PC-9 (cell line): ENCODE results near the gene CBX7. TPM values are rescaled to one million over a fixed set of nuclear protein-coding genes. Genes with fewer than 3 reads are reported as not detected.

Experiments used
- Bru-seq: library from RNA; stranded (reverse); fragments of 400-500 nt; gene quantifications from one replicate; lab custom pipeline; 2021; lab: Mats Ljungman, UMichigan
- BruChase-seq, 2 experiments: library from RNA; stranded (reverse); fragments of 400-500 nt; gene quantifications; one replicate each; lab custom pipeline; 2021; lab: Mats Ljungman, UMichigan
- BruUV-seq: library from RNA; stranded (reverse); fragments of 400-500 nt; replicated peaks from 2 replicates; lab custom pipeline; 2021; lab: Mats Ljungman, UMichigan
- CTCF ChIA-PET: fragments of 300-600 bp; sonication (Branson Sonifier 250); formaldehyde crosslinking; loops from one replicate; lab custom pipeline; 2022; ENCODE audit warnings: antibody characterized with exemption; lab: Charles Lee
- POLR2A ChIA-PET: fragments of 300-600 bp; sonication (Branson Sonifier 250); formaldehyde crosslinking; loops from one replicate; lab custom pipeline; 2022; ENCODE audit warnings: antibody characterized with exemption; ENCODE audit not compliant: unreplicated experiment; lab: Charles Lee
- DNase-seq, 2 experiments: peaks; one replicate each; pipeline versions ENCODE4 v3.0.0 to v3.0.0-alpha.2; 2015 to 2022; ENCODE audit warnings: mixed read lengths in 1 of 2
- H2AFZ ChIP-seq: fragments of 200-600 bp; sonication (generic); 2 replicates; pipeline ENCODE4 v1.8.1; 2017; ENCODE audit warnings: antibody characterized with exemption
- H3F3A ChIP-seq: fragments of 200-600 bp; sonication (generic); 2 replicates; pipeline ENCODE4 v1.8.1; 2017; ENCODE audit warnings: antibody characterized with exemption, mild to moderate bottlenecking, low read depth; ENCODE audit not compliant: insufficient read depth
- H3K27ac ChIP-seq: fragments of 200-600 bp; sonication (generic); 2 replicates; pipeline ENCODE4 v1.6.1; 2016; ENCODE audit warnings: mixed run types
- H3K27me3 ChIP-seq: fragments of 200-600 bp; sonication (generic); 2 replicates; pipeline ENCODE4 v1.6.1; 2016; ENCODE audit warnings: low read depth, mixed run types; ENCODE audit not compliant: insufficient read depth
- H3K36me3 ChIP-seq: fragments of 200-600 bp; sonication (generic); 2 replicates; pipeline ENCODE4 v1.6.1; 2016; ENCODE audit warnings: low read depth, mixed run types
- H3K4me1 ChIP-seq: fragments of 200-600 bp; sonication (generic); replicated peaks from 2 replicates; pipeline ENCODE4 v1.6.1; 2016; ENCODE audit warnings: mixed run types; ENCODE audit not compliant: insufficient read depth
- H3K4me2 ChIP-seq: fragments of 200-600 bp; sonication (generic); 2 replicates; pipeline ENCODE4 v1.6.1; 2017; ENCODE audit warnings: mixed run types
- H3K4me3 ChIP-seq: fragments of 200-600 bp; sonication (generic); 2 replicates; pipeline ENCODE4 v1.6.1; 2016; ENCODE audit warnings: mixed run types
- H3K79me2 ChIP-seq: fragments of 200-600 bp; sonication (generic); 2 replicates; pipeline ENCODE4 v1.6.1; 2017; ENCODE audit warnings: low read depth, mixed run types
- H3K9me2 ChIP-seq: fragments of 200-600 bp; sonication (generic); 2 replicates; pipeline ENCODE4 v1.8.1; 2017; ENCODE audit warnings: mild to moderate bottlenecking; ENCODE audit not compliant: insufficient read depth
- H3K9me3 ChIP-seq: fragments of 200-600 bp; sonication (generic); 2 replicates; pipeline ENCODE4 v1.8.1; 2016; ENCODE audit warnings: low read depth; ENCODE audit not compliant: insufficient read depth
- H4K20me1 ChIP-seq: fragments of 200-600 bp; sonication (generic); 2 replicates; pipeline ENCODE4 v1.8.1; 2017; ENCODE audit not compliant: insufficient read depth
- EZH2 ChIP-seq: fragments of 200-600 bp; sonication (generic); IDR thresholded peaks from 2 replicates; pipeline ENCODE4 v1.8.0; 2017; ENCODE audit warnings: antibody characterized with exemption, low read depth
- intact Hi-C: fragments of 100-400 bp; cut with micrococcal nuclease; formaldehyde crosslinking; loops from one replicate; pipeline ENCODE4 v1.10.0; 2022; ENCODE audit not compliant: unreplicated experiment
- long read RNA-seq: library from polyadenylated mRNA; stranded (forward); transcript quantifications from one replicate; pipeline ENCODE4 v2.0.0, GENCODE V29; 2022
- total RNA-seq: library from RNA; stranded (reverse); gene quantifications from 2 replicates; pipeline ENCODE4 v1.2.3, GENCODE V29; 2021
- TF ChIP-seq, protein P1 (sequence below): fragments of 200-600 bp; sonication (generic); conservative IDR thresholded peaks from 2 replicates; pipeline ENCODE4 v1.6.1; 2017; ENCODE audit warnings: mixed run types, antibody characterized with exemption, mild to moderate bottlenecking, moderate library complexity

Gene CBX7
- total RNA-seq = 28.2 and 29.1 TPM in 2 replicates
- percentile 54 among the genes with signal in this experiment for Bru-seq, nascent RNA
- BruChase-seq, experiment 1, labeled RNA remaining after a 2-hour chase = percentile 67 among the genes with signal in this experiment
- percentile 70 among the genes with signal in this experiment for BruChase-seq, experiment 2, labeled RNA remaining after a 6-hour chase
- long read RNA-seq, full-length matches to known transcripts = 4 of 21 reads
- long read RNA-seq, partial matches to known transcripts = 5 of 21 reads
- long read RNA-seq, other reads (novel, unspliced or antisense) = 12 of 21 reads

DNA sequence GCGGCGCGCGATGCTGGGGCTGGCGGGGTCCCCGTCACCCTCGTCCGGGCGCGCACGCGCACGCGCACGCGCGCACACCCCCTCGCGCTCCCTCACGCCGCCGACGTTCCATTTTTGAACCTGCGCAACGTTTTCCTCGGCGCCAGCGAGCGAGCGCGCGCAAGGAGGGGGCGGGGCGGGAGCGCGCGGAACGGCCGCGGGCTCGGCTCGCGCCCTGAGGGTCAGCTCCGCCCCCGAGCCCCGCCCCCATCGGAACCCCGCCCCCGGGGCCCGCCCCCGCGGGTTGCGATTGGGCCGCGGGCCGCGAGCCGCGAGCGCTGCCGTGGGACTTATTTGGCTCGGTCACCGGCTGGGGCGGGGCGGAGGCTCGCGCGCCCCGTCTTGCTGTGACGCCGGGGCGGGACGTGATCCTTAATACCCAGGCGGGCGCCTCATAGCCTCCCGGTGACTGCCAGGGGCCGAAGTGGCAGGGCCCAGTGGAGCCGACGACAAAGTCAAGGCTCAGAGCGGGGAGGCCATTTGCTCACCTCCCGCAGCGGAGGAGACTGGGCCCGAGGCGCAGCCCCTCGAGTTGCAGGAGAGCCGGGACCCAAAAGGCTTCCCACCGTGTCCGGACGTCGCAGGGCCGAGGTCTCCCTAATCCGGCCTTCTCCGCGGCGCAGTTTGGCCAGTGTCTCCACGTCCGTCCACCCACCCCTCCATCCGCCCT lies at the start of gene CBX7:
Gene CBX7, minus strand, starts transcription at position 170 of the 709 bp plus-strand sequence. CDS start 236 bp downstream, outside the sequence.
- Histone ChIP-seq H3K27me3 (no peaks in the 10 kb centered on the region), H3K9me2 (no peaks in the 10 kb centered on the region), H3K27ac (no peak within 1 kb of the TSS), H3K9me3 (no peaks in the 10 kb centered on the region), H4K20me1 (no peaks in the 10 kb centered on the region), H3K4me2 (peak within 1 kb of the TSS; percentile 97), H2AFZ (peak within 1 kb of the TSS; percentile 97), H3K4me3 (peak within 1 kb of the TSS; percentile 77), H3K79me2 (0 out of 2 replicates have a peak, but pooled peaks cover 3% of the 10 kb centered on the region), H3K36me3 (no peaks in the 10 kb centered on the region), H3K4me1 (peaks cover 16% of the 10 kb centered on the region), H3F3A (peaks cover 43% of the 10 kb centered on the region)
- peak; percentile 79 to 94 for DNase-seq
- intact Hi-C loops = loop anchor here (5.0 kb wide), 2 partner anchors 165 to 370 kb away; partner anchors contain the start of genes ATF4 and RPL3
- ChIA-PET POLR2A (interaction anchor here (0.5 to 1.0 kb wide), 6 partner anchors 89 to 1313 kb away, joined by 3 to 7 read pairs (median 4); no protein-coding TSS in a partner anchor), CTCF (no interaction called here)
- BruUV-seq = no TSS peak
- TF ChIP-seq EZH2 = no peak
- TF ChIP-seq, protein P1, sequence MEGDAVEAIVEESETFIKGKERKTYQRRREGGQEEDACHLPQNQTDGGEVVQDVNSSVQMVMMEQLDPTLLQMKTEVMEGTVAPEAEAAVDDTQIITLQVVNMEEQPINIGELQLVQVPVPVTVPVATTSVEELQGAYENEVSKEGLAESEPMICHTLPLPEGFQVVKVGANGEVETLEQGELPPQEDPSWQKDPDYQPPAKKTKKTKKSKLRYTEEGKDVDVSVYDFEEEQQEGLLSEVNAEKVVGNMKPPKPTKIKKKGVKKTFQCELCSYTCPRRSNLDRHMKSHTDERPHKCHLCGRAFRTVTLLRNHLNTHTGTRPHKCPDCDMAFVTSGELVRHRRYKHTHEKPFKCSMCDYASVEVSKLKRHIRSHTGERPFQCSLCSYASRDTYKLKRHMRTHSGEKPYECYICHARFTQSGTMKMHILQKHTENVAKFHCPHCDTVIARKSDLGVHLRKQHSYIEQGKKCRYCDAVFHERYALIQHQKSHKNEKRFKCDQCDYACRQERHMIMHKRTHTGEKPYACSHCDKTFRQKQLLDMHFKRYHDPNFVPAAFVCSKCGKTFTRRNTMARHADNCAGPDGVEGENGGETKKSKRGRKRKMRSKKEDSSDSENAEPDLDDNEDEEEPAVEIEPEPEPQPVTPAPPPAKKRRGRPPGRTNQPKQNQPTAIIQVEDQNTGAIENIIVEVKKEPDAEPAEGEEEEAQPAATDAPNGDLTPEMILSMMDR = no peak

DNA sequence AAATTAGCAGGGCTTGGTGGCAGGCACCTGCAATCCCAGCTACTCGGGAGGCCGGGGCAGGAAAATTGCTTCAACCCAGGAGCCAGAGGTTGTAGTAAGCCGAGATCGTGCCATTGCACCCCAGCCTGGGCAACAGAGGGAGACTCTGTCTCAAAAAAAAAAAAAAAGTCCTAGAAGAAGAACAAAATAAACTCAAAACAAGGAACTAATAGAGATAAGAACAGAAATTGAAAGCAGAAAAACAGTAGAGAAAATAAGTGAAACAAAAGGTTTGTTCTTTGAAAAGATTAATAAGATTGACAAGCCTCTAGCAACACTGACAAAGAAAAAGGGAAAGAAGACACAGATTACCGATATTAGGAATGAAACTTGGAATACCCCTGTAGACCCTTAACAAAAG lies 45.1 kb upstream of the CBX7 start:
- H3K4me3 ChIP-seq = no peak overlapping the region
- H2AFZ ChIP-seq = no peak overlapping the region
- no peak for DNase-seq
- no peaks in the 10 kb centered on the region for H3K36me3 ChIP-seq
- H3K9me2 ChIP-seq = no peaks in the 10 kb centered on the region
- no peaks in the 10 kb centered on the region for H4K20me1 ChIP-seq
- H3K27me3 ChIP-seq = no peaks in the 10 kb centered on the region
- H3K9me3 ChIP-seq = peaks cover 30% of the 10 kb centered on the region
- H3K4me1 ChIP-seq = no peaks in the 10 kb centered on the region
- no peak for TF ChIP-seq EZH2
- TF ChIP-seq, protein P1 = no peak
- no peaks in the 10 kb centered on the region for H3K79me2 ChIP-seq
- peaks cover 4% of the 10 kb centered on the region; the same call in 1 of the 2 replicates for H3F3A ChIP-seq
- no peak overlapping the region for H3K27ac ChIP-seq
- ChIA-PET CTCF (no interaction called here), POLR2A (no interaction called here)
- no peak overlapping the region for H3K4me2 ChIP-seq
- intact Hi-C loops = no loop called here
- no TSS peak for BruUV-seq

DNA sequence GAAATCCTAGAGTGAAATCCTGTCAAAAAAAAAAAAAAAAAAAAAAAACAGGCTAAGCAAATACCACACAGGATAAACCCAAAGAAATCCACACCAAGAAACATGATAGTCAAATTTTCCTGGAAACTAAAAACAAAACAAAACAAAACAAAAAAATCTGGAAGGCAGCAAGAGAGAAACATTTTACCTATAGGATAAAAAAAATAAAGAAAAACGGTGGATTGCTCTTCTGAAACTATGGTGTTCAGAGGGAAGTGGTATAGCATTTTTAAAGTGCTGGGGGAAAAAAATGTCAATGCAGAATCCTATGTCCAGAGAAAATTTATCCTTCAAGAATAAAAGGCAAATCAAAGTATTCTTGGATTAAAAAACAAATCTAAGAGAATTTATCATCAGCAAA lies 41.6 kb upstream of the CBX7 start:
- H3K9me3 ChIP-seq = peaks cover 29% of the 10 kb centered on the region
- POLR2A ChIA-PET = no interaction called here
- H3K4me2 ChIP-seq = no peak overlapping the region
- no TSS peak for BruUV-seq
- no peaks in the 10 kb centered on the region for H3K79me2 ChIP-seq
- TF ChIP-seq EZH2 = no peak
- TF ChIP-seq, protein P1 = no peak
- CTCF ChIA-PET = interaction anchor here (0.6 kb wide), 1 partner anchor 304 kb away, joined by 5 read pairs; no protein-coding TSS in a partner anchor
- H3K27me3 ChIP-seq = no peaks in the 10 kb centered on the region
- no peaks in the 10 kb centered on the region for H3K4me1 ChIP-seq
- no peaks in the 10 kb centered on the region; the same call in 1 of the 2 replicates for H3F3A ChIP-seq
- no peak for DNase-seq
- no peaks in the 10 kb centered on the region for H3K9me2 ChIP-seq
- H3K36me3 ChIP-seq = no peaks in the 10 kb centered on the region
- no peak overlapping the region for H2AFZ ChIP-seq
- no peak overlapping the region for H3K27ac ChIP-seq
- intact Hi-C loops = no loop called here
- H4K20me1 ChIP-seq = no peaks in the 10 kb centered on the region
- no peak overlapping the region for H3K4me3 ChIP-seq
